HEK293 (cell line): ENCODE measurements around the gene HOXD10.

ENCODE experiments used
- AEBP2 ChIP-seq: fragments of 450-650 bp; formaldehyde crosslinking; IDR thresholded peaks from 2 replicates; pipeline ENCODE4 v1.5.1; 2016; ENCODE audit warnings: missing biosample characterization, missing genetic modification characterization, borderline replicate concordance
- BCL11B ChIP-seq: fragments of 450-650 bp; formaldehyde crosslinking; IDR thresholded peaks from 2 replicates; pipeline ENCODE4 v1.5.1; 2016; ENCODE audit warnings: low read depth, missing biosample characterization, missing genetic modification characterization
- EGR2 ChIP-seq: fragments of 450-650 bp; formaldehyde crosslinking; IDR thresholded peaks from 2 replicates; pipeline ENCODE4 v1.5.1; 2016; ENCODE audit warnings: low read depth, missing biosample characterization, missing genetic modification characterization
- GLIS1 ChIP-seq: fragments of 450-650 bp; formaldehyde crosslinking; IDR thresholded peaks from 2 replicates; pipeline ENCODE4 v1.5.1; 2016; ENCODE audit warnings: missing biosample characterization, missing genetic modification characterization
- KLF7 ChIP-seq: fragments of 450-650 bp; formaldehyde crosslinking; IDR thresholded peaks from 2 replicates; pipeline ENCODE4 v1.5.1; 2016; ENCODE audit warnings: missing biosample characterization, missing genetic modification characterization, borderline replicate concordance
- MZF1 ChIP-seq: fragments of 450-650 bp; formaldehyde crosslinking; IDR thresholded peaks from 2 replicates; pipeline ENCODE4 v1.5.1; 2017; ENCODE audit warnings: missing biosample characterization, missing genetic modification characterization, borderline replicate concordance
- PRDM6 ChIP-seq: fragments of 450-650 bp; formaldehyde crosslinking; IDR thresholded peaks from 2 replicates; pipeline ENCODE4 v1.5.1; 2017; ENCODE audit warnings: missing biosample characterization, missing genetic modification characterization
- REPIN1 ChIP-seq: fragments of 450-650 bp; formaldehyde crosslinking; IDR thresholded peaks from 2 replicates; pipeline ENCODE4 v1.5.1; 2017; ENCODE audit warnings: missing biosample characterization, missing genetic modification characterization, low read depth
- ZBTB20 ChIP-seq: fragments of 450-650 bp; formaldehyde crosslinking; IDR thresholded peaks from 2 replicates; pipeline ENCODE4 v1.5.1; 2016; ENCODE audit warnings: missing biosample characterization, missing genetic modification characterization
- ZNF114 ChIP-seq: fragments of 450-650 bp; formaldehyde crosslinking; IDR thresholded peaks from 2 replicates; pipeline ENCODE4 v1.5.0; 2017; ENCODE audit warnings: missing biosample characterization, missing genetic modification characterization
- ZNF133 ChIP-seq: fragments of 450-650 bp; formaldehyde crosslinking; IDR thresholded peaks from 2 replicates; pipeline ENCODE4 v1.5.1; 2016; ENCODE audit warnings: missing biosample characterization, missing genetic modification characterization
- ZNF266 ChIP-seq: fragments of 450-650 bp; formaldehyde crosslinking; IDR thresholded peaks from 2 replicates; pipeline ENCODE4 v1.5.1; 2016; ENCODE audit warnings: missing biosample characterization, missing genetic modification characterization, low read depth
- ZNF423 ChIP-seq: fragments of 450-650 bp; formaldehyde crosslinking; IDR thresholded peaks from 2 replicates; pipeline ENCODE4 v1.5.1; 2016; ENCODE audit warnings: missing biosample characterization, missing genetic modification characterization
- ZNF501 ChIP-seq: fragments of 450-650 bp; formaldehyde crosslinking; IDR thresholded peaks from 2 replicates; pipeline ENCODE4 v1.5.1; 2016; ENCODE audit warnings: missing biosample characterization, missing genetic modification characterization
- ZNF560 ChIP-seq: fragments of 450-650 bp; formaldehyde crosslinking; IDR thresholded peaks from 2 replicates; pipeline ENCODE4 v1.5.1; 2017; ENCODE audit warnings: missing biosample characterization, missing genetic modification characterization, borderline replicate concordance
- ZNF623 ChIP-seq: fragments of 450-650 bp; formaldehyde crosslinking; IDR thresholded peaks from 2 replicates; pipeline ENCODE4 v1.5.1; 2016; ENCODE audit warnings: missing biosample characterization, missing genetic modification characterization
- ZNF677 ChIP-seq: fragments of 450-650 bp; IDR thresholded peaks from 2 replicates; pipeline ENCODE4 v1.5.0; 2018; ENCODE audit warnings: missing biosample characterization, mild to moderate bottlenecking, missing genetic modification characterization, moderate library complexity
- ZNF704 ChIP-seq: fragments of 450-650 bp; formaldehyde crosslinking; IDR thresholded peaks from 2 replicates; pipeline ENCODE4 v1.5.1; 2016; ENCODE audit warnings: missing biosample characterization, missing genetic modification characterization
- ZNF747 ChIP-seq: fragments of 450-650 bp; formaldehyde crosslinking; IDR thresholded peaks from 2 replicates; pipeline ENCODE4 v1.5.1; 2016; ENCODE audit warnings: missing biosample characterization, missing genetic modification characterization
- ZNF792 ChIP-seq: fragments of 450-650 bp; formaldehyde crosslinking; IDR thresholded peaks from 2 replicates; pipeline ENCODE4 v1.5.1; 2016; ENCODE audit warnings: missing biosample characterization, missing genetic modification characterization
- ZSCAN16 ChIP-seq: fragments of 450-650 bp; formaldehyde crosslinking; IDR thresholded peaks from 2 replicates; pipeline ENCODE4 v1.5.1; 2016; ENCODE audit warnings: missing biosample characterization, missing genetic modification characterization
- TF ChIP-seq, protein P1 (sequence below): fragments of 450-650 bp; formaldehyde crosslinking; IDR thresholded peaks from 2 replicates; pipeline ENCODE4 v1.5.1; 2017; ENCODE audit warnings: missing biosample characterization, missing genetic modification characterization
- TF ChIP-seq, protein P2 (sequence below): fragments of 450-650 bp; formaldehyde crosslinking; IDR thresholded peaks from 2 replicates; pipeline ENCODE4 v1.5.1; 2016; ENCODE audit warnings: missing biosample characterization, missing genetic modification characterization
- TF ChIP-seq, protein P3 (sequence below): fragments of 450-650 bp; formaldehyde crosslinking; conservative IDR thresholded peaks from 2 replicates; pipeline ENCODE4 v1.5.1; 2016; ENCODE audit warnings: low read depth, missing biosample characterization, missing genetic modification characterization
- TF ChIP-seq, protein P4 (sequence below): fragments of 450-650 bp; formaldehyde crosslinking; IDR thresholded peaks from 2 replicates; pipeline ENCODE4 v1.5.1; 2016; ENCODE audit warnings: missing biosample characterization, missing genetic modification characterization

The HOXD10 gene

GRCh38 chr2:176092270-176093144 is 24.1 kb upstream of the HOXD10 start, which contains the start of gene HOXD13 (continued):
- TF ChIP-seq BCL11B (tag by site-specific recombination) (no peak), ZNF747 (tag by site-specific recombination) (no peak), ZNF501 (tag by site-specific recombination) (no peak), AEBP2 (tag by site-specific recombination) (no peak), ZNF560 (no peak), ZNF792 (no peak), MZF1 (tag by site-specific recombination) (no peak), KLF7 (tag by site-specific recombination) (no peak), ZNF704 (tag by site-specific recombination) (no peak), GLIS1 (tag by site-specific recombination) (peak; percentile 79; the same call in 1 of the 2 replicates), ZNF623 (tag by site-specific recombination) (no peak), ZNF133 (tag by site-specific recombination) (no peak), ZNF114 (tag by site-specific recombination) (no peak), ZSCAN16 (tag by site-specific recombination) (no peak), PRDM6 (tag by site-specific recombination) (peak; percentile 37; the same call in 1 of the 2 replicates), EGR2 (peak; percentile 22; the same call in 1 of the 2 replicates), ZBTB20 (no peak), ZNF423 (tag by site-specific recombination) (no peak), REPIN1 (tag by site-specific recombination) (no peak), ZNF266 (tag by site-specific recombination) (no peak), ZNF677 (no peak)
- TF ChIP-seq, protein P1, sequence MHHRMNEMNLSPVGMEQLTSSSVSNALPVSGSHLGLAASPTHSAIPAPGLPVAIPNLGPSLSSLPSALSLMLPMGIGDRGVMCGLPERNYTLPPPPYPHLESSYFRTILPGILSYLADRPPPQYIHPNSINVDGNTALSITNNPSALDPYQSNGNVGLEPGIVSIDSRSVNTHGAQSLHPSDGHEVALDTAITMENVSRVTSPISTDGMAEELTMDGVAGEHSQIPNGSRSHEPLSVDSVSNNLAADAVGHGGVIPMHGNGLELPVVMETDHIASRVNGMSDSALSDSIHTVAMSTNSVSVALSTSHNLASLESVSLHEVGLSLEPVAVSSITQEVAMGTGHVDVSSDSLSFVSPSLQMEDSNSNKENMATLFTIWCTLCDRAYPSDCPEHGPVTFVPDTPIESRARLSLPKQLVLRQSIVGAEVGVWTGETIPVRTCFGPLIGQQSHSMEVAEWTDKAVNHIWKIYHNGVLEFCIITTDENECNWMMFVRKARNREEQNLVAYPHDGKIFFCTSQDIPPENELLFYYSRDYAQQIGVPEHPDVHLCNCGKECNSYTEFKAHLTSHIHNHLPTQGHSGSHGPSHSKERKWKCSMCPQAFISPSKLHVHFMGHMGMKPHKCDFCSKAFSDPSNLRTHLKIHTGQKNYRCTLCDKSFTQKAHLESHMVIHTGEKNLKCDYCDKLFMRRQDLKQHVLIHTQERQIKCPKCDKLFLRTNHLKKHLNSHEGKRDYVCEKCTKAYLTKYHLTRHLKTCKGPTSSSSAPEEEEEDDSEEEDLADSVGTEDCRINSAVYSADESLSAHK (tag by site-specific recombination) = no peak
- TF ChIP-seq, protein P2, sequence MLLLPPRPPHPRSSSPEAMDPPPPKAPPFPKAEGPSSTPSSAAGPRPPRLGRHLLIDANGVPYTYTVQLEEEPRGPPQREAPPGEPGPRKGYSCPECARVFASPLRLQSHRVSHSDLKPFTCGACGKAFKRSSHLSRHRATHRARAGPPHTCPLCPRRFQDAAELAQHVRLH = no peak
- TF ChIP-seq, protein P3, sequence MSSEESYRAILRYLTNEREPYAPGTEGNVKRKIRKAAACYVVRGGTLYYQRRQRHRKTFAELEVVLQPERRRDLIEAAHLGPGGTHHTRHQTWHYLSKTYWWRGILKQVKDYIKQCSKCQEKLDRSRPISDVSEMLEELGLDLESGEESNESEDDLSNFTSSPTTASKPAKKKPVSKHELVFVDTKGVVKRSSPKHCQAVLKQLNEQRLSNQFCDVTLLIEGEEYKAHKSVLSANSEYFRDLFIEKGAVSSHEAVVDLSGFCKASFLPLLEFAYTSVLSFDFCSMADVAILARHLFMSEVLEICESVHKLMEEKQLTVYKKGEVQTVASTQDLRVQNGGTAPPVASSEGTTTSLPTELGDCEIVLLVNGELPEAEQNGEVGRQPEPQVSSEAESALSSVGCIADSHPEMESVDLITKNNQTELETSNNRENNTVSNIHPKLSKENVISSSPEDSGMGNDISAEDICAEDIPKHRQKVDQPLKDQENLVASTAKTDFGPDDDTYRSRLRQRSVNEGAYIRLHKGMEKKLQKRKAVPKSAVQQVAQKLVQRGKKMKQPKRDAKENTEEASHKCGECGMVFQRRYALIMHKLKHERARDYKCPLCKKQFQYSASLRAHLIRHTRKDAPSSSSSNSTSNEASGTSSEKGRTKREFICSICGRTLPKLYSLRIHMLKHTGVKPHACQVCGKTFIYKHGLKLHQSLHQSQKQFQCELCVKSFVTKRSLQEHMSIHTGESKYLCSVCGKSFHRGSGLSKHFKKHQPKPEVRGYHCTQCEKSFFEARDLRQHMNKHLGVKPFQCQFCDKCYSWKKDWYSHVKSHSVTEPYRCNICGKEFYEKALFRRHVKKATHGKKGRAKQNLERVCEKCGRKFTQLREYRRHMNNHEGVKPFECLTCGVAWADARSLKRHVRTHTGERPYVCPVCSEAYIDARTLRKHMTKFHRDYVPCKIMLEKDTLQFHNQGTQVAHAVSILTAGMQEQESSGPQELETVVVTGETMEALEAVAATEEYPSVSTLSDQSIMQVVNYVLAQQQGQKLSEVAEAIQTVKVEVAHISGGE (tag by site-specific recombination) = no peak
- TF ChIP-seq, protein P4, sequence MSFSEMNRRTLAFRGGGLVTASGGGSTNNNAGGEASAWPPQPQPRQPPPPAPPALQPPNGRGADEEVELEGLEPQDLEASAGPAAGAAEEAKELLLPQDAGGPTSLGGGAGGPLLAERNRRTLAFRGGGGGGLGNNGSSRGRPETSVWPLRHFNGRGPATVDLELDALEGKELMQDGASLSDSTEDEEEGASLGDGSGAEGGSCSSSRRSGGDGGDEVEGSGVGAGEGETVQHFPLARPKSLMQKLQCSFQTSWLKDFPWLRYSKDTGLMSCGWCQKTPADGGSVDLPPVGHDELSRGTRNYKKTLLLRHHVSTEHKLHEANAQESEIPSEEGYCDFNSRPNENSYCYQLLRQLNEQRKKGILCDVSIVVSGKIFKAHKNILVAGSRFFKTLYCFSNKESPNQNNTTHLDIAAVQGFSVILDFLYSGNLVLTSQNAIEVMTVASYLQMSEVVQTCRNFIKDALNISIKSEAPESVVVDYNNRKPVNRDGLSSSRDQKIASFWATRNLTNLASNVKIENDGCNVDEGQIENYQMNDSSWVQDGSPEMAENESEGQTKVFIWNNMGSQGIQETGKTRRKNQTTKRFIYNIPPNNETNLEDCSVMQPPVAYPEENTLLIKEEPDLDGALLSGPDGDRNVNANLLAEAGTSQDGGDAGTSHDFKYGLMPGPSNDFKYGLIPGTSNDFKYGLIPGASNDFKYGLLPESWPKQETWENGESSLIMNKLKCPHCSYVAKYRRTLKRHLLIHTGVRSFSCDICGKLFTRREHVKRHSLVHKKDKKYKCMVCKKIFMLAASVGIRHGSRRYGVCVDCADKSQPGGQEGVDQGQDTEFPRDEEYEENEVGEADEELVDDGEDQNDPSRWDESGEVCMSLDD = no peak
